Measurements from ENCODE around the gene FGF22. TPM values are rescaled to one million over a fixed set of nuclear protein-coding genes. Genes with fewer than 3 reads are reported as not detected.
"Not testable (repeated sequence)": the region's sequence is repeated elsewhere in the genome, so short reads cannot be mapped to it uniquely, and the experiment has no call there.

FGF22 gene
- total and polyA plus RNA-seq, 4 donors, result 0.72 to 2.5 (median 1.7) TPM

DNA sequence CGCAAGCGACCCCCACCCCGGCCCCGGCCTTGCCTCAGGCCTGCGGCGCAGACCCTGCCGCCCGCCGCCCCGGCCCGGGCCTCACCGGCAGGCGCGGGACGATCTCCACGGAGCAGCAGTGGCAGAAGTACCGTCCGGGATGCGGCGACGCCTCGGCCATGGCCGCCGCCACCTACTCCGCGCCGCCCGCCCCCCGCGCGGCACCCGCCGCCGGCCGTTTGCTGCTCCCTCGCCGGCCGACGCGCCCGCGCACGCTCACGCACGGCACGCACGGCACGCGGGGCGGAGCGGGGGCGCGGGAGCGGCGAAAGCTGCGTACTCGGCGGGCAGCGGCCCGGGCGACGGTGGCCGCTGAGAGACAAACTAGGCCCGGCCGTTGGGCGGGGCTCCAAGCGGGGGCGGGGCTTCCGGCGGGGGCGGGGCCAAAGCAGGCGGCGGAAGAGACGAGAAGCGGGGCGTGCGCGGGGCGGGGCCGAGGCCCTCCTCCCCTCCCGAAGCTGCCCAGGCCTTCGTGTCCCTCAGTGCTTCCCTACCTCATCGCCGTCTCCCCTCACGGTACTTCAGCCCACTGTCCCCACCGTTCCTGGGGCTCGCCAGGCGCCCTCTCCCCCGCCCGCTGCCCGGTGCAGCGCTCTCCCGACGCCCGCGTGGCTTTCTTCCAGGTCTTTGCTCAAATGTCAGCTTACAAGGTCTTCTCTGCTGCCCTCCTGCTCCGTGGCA lies 23.4 kb downstream of the FGF22 start, which contains the start of gene RNF126:
TSS of gene RNF126 (minus strand) at position 253 of the 720 bp plus-strand sequence. CDS start at position 160, 93 bp downstream.
- DNase-seq (ENCODE audit: low read depth in 4 of 6, low spot score in 6 of 6), result peak; percentile 73 to 97 (median 86)
- H3K27me3 ChIP-seq (ENCODE audit: control insufficient read depth, insufficient read depth, low read length), result no peaks in the 10 kb centered on the region
- under 1% methylated on average over 97 of the region's 97 CpGs for WGBS (ENCODE audit: insufficient coverage)
- peaks cover 36% of the 10 kb centered on the region for H3K36me3 ChIP-seq (ENCODE audit: control insufficient read depth, insufficient read depth, low read length)
- H3K4me3 ChIP-seq (ENCODE audit: low read depth, low read length), result peak within 1 kb of the TSS; percentile 50
- peak within 1 kb of the TSS; percentile 92 for H3K27ac ChIP-seq (ENCODE audit: low read depth, low read length)
- H3K9me3 ChIP-seq (ENCODE audit: control insufficient read depth, insufficient read depth, low read length), result no peaks in the 10 kb centered on the region
- H3K4me1 ChIP-seq (ENCODE audit: control insufficient read depth, insufficient read depth, low read length), result peaks cover 50% of the 10 kb centered on the region

DNA sequence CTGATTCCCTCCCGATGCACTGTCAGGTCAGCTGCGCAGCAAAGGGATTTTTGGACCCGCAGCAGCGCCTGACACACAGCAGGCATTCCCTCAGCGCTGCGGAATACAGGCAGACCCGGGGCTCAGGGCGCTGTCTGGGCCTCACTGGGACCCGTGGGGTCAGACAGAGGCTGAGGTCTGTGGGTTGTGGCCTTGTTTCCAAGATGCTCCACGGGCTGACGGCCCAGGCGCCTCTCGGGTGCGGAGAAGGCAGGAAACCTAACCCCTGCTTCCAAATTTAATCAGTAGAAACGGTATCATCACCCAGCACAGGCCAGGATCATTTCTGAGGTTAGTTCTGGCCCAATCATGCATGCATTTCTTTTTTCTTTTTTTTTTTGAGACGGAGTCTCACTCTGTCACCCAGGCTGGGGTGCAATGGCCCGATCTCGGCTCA lies 24.0 kb downstream of the FGF22 start:
- 44% methylated on average over 16 of the region's 18 CpGs for WGBS (ENCODE audit: insufficient coverage)
- peaks cover 30% of the 10 kb centered on the region for H3K36me3 ChIP-seq (ENCODE audit: control insufficient read depth, insufficient read depth, low read length)
- peaks cover 47% of the 10 kb centered on the region for H3K4me1 ChIP-seq (ENCODE audit: control insufficient read depth, insufficient read depth, low read length)
- peak overlapping the region; percentile 46 for H3K4me3 ChIP-seq (ENCODE audit: low read depth, low read length)
- no peak for DNase-seq (ENCODE audit: low read depth in 4 of 6, low spot score in 6 of 6)
- peak overlapping the region; percentile 92 for H3K27ac ChIP-seq (ENCODE audit: low read depth, low read length)
- H3K9me3 ChIP-seq (ENCODE audit: control insufficient read depth, insufficient read depth, low read length), result no peaks in the 10 kb centered on the region
- no peaks in the 10 kb centered on the region for H3K27me3 ChIP-seq (ENCODE audit: control insufficient read depth, insufficient read depth, low read length)

- 9% methylated on average over 24 of the region's 24 CpGs for WGBS (ENCODE audit: insufficient coverage)
- H3K27me3 ChIP-seq (ENCODE audit: control insufficient read depth, insufficient read depth, low read length), result no peaks in the 10 kb centered on the region
- peaks cover 19% of the 10 kb centered on the region for H3K36me3 ChIP-seq (ENCODE audit: control insufficient read depth, insufficient read depth, low read length)
- H3K4me3 ChIP-seq (ENCODE audit: low read depth, low read length), result no peak overlapping the region
- H3K27ac ChIP-seq (ENCODE audit: low read depth, low read length), result no peak overlapping the region
- DNase-seq (ENCODE audit: low read depth in 4 of 6, low spot score in 6 of 6), result peak; percentile 63 to 96 (median 70)
- H3K4me1 ChIP-seq (ENCODE audit: control insufficient read depth, insufficient read depth, low read length), result peaks cover 44% of the 10 kb centered on the region
- H3K9me3 ChIP-seq (ENCODE audit: control insufficient read depth, insufficient read depth, low read length), result no peaks in the 10 kb centered on the region
These were observed 25.3 kb downstream of the FGF22 start for GRCh38 chr19:664913-665443.

DNA sequence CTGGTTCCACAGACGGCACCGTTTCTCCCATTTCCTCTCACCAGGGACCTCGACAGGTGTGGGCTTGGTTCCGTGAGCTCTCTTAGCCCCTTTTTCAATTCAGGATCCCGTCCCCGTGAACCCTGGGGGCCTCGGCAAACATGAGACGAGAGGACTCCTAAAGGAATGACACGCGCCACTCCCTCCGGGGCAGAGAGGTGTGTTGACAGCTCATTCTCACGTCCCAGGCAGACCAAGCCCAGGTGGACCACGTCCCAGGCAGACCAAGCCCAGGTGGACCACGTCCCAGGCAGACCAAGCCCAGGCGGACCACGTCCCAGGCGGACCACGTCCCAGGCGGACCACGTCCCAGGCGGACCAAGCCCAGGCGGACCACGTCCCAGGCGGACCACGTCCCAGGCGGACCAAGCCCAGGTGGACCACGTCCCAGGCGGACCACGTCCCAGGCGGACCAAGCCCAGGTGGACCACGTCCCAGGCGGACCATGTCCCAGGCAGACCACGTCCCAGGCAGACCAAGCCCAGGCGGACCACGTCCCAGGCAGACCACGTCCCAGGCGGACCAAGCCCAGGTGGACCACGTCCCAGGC lies 27.4 kb downstream of the FGF22 start:
- 91% methylated on average over 28 of the region's 38 CpGs for WGBS (ENCODE audit: insufficient coverage)
- H3K4me3 ChIP-seq (ENCODE audit: low read depth, low read length), result not testable (repeated sequence)
- peaks cover 23% of the 10 kb centered on the region for H3K4me1 ChIP-seq (ENCODE audit: control insufficient read depth, insufficient read depth, low read length)

GRCh38 chr19:668675-669434 lies 29.2 kb downstream of the FGF22 start:
- not testable (repeated sequence) for H3K27ac ChIP-seq (ENCODE audit: low read depth, low read length); DNase-seq (ENCODE audit: low read depth in 4 of 6, low spot score in 6 of 6); H3K9me3 ChIP-seq (ENCODE audit: control insufficient read depth, insufficient read depth, low read length); H3K36me3 ChIP-seq (ENCODE audit: control insufficient read depth, insufficient read depth, low read length); H3K27me3 ChIP-seq (ENCODE audit: control insufficient read depth, insufficient read depth, low read length); H3K4me3 ChIP-seq (ENCODE audit: low read depth, low read length)
- 66% methylated on average over 7 of the region's 12 CpGs for WGBS (ENCODE audit: insufficient coverage)
- H3K4me1 ChIP-seq (ENCODE audit: control insufficient read depth, insufficient read depth, low read length), result peaks cover 19% of the 10 kb centered on the region

More for the DNA sequence above, 27.4 kb downstream of the FGF22 start:
- not testable (repeated sequence) for H3K36me3 ChIP-seq (ENCODE audit: control insufficient read depth, insufficient read depth, low read length); DNase-seq (ENCODE audit: low read depth in 4 of 6, low spot score in 6 of 6); H3K9me3 ChIP-seq (ENCODE audit: control insufficient read depth, insufficient read depth, low read length); H3K27ac ChIP-seq (ENCODE audit: low read depth, low read length); H3K27me3 ChIP-seq (ENCODE audit: control insufficient read depth, insufficient read depth, low read length)

DNA sequence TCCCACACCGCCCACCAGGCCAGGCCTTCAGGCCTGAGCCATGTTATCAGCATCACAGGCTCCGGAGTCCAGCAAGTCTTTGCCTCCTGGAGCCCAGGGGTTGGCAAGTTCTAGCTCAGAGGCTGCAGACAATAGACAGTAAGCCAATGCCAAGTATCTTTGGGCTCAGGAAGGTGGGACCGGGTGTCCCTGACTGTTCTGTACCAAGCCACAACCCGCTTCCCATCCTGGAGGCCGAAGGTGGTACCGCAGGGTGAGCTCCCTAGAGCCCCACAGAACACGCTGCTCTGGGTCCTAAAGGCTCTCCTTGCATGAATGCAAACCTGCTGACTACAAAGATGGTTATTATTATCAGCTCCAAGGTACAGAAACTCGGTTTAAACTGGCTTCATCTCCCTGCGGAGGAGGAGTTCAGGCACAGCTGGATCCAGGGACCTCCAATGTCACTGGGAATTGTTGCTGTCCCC lies 31.0 kb downstream of the FGF22 start:
- H3K27ac ChIP-seq (ENCODE audit: low read depth, low read length), result no peak overlapping the region
- no peak for DNase-seq (ENCODE audit: low read depth in 4 of 6, low spot score in 6 of 6)
- H3K4me3 ChIP-seq (ENCODE audit: low read depth, low read length), result no peak overlapping the region
- no peaks in the 10 kb centered on the region for H3K36me3 ChIP-seq (ENCODE audit: control insufficient read depth, insufficient read depth, low read length)
- peaks cover 23% of the 10 kb centered on the region for H3K4me1 ChIP-seq (ENCODE audit: control insufficient read depth, insufficient read depth, low read length)
- no peaks in the 10 kb centered on the region for H3K9me3 ChIP-seq (ENCODE audit: control insufficient read depth, insufficient read depth, low read length)
- WGBS (ENCODE audit: insufficient coverage), result 61% methylated on average over 9 of the region's 9 CpGs
- peaks cover 7% of the 10 kb centered on the region for H3K27me3 ChIP-seq (ENCODE audit: control insufficient read depth, insufficient read depth, low read length)

GRCh38 chr19:674282-675151 lies 34.8 kb downstream of the FGF22 start:
- Histone ChIP-seq H3K4me3 (ENCODE audit: low read depth, low read length) (no peak overlapping the region), H3K27ac (ENCODE audit: low read depth, low read length) (peak overlapping the region; percentile 35), H3K4me1 (ENCODE audit: control insufficient read depth, insufficient read depth, low read length) (peaks cover 55% of the 10 kb centered on the region), H3K9me3 (ENCODE audit: control insufficient read depth, insufficient read depth, low read length) (no peaks in the 10 kb centered on the region), H3K36me3 (ENCODE audit: control insufficient read depth, insufficient read depth, low read length) (peaks cover 10% of the 10 kb centered on the region), H3K27me3 (ENCODE audit: control insufficient read depth, insufficient read depth, low read length) (peaks cover 18% of the 10 kb centered on the region)
- DNase-seq (ENCODE audit: low read depth in 4 of 6, low spot score in 6 of 6), result no peak
- WGBS (ENCODE audit: insufficient coverage), result 43% methylated on average over 31 of the region's 38 CpGs

- H3K9me3 ChIP-seq (ENCODE audit: control insufficient read depth, insufficient read depth, low read length), result no peaks in the 10 kb centered on the region
- H3K36me3 ChIP-seq (ENCODE audit: control insufficient read depth, insufficient read depth, low read length), result peaks cover 10% of the 10 kb centered on the region
- H3K4me3 ChIP-seq (ENCODE audit: low read depth, low read length), result no peak overlapping the region
- peaks cover 18% of the 10 kb centered on the region for H3K27me3 ChIP-seq (ENCODE audit: control insufficient read depth, insufficient read depth, low read length)
- 10% methylated on average over 31 of the region's 31 CpGs for WGBS (ENCODE audit: insufficient coverage)
- no peak for DNase-seq (ENCODE audit: low read depth in 4 of 6, low spot score in 6 of 6)
- H3K27ac ChIP-seq (ENCODE audit: low read depth, low read length), result peak overlapping the region; percentile 35
- H3K4me1 ChIP-seq (ENCODE audit: control insufficient read depth, insufficient read depth, low read length), result peaks cover 62% of the 10 kb centered on the region
These were observed 36.3 kb downstream of the FGF22 start for GRCh38 chr19:676007-676338.
